OCI-LY1 (cell line): ENCODE measurements around the gene SAMD14.

Experiments used
- H2AFZ ChIP-seq: fragments of 200-600 bp; sonication (generic), shearing (Covaris generic); 2 replicates; pipeline ENCODE4 v1.6.0; 2014; ENCODE audit warnings: antibody characterized with exemption, mild to moderate bottlenecking, low read length
- H3F3A ChIP-seq: fragments of 200-600 bp; sonication (generic), shearing (Covaris generic); 2 replicates; pipeline ENCODE4 v1.6.0; 2014; ENCODE audit warnings: mild to moderate bottlenecking, antibody characterized with exemption, low read length, moderate library complexity; ENCODE audit not compliant: insufficient read depth
- H3K27ac ChIP-seq: fragments of 200-600 bp; sonication (generic); 2 replicates; pipeline ENCODE4 v1.5.1; 2014; ENCODE audit warnings: low read length, mixed run types, mild to moderate bottlenecking, low read depth; ENCODE audit not compliant: poor library complexity, severe bottlenecking
- H3K27me3 ChIP-seq: fragments of 200-600 bp; sonication (generic); 2 replicates; pipeline ENCODE4 v1.6.0; 2014; ENCODE audit warnings: antibody characterized with exemption, mild to moderate bottlenecking, low read length, moderate library complexity; ENCODE audit not compliant: insufficient read depth
- H3K36me3 ChIP-seq: fragments of 200-600 bp; sonication (generic); 2 replicates; pipeline ENCODE4 v1.6.1; 2014; ENCODE audit warnings: mild to moderate bottlenecking, antibody characterized with exemption, low read length, moderate library complexity, mixed read lengths; ENCODE audit not compliant: insufficient read depth
- H3K4me1 ChIP-seq: fragments of 200-600 bp; sonication (generic); 2 replicates; pipeline ENCODE4 v1.5.1; 2014; ENCODE audit warnings: mild to moderate bottlenecking, low read length, moderate library complexity; ENCODE audit not compliant: insufficient read depth, severe bottlenecking
- H3K4me2 ChIP-seq: fragments of 200-600 bp; sonication (generic), shearing (Covaris generic); 2 replicates; pipeline ENCODE4 v1.6.1; 2014; ENCODE audit warnings: low read length
- H3K4me3 ChIP-seq: fragments of 200-600 bp; sonication (generic); 2 replicates; pipeline ENCODE4 v1.5.1; 2014; ENCODE audit warnings: low read length, low read depth, mild to moderate bottlenecking, mixed read lengths; ENCODE audit not compliant: poor library complexity, severe bottlenecking
- H3K79me2 ChIP-seq: fragments of 200-600 bp; shearing (Covaris generic); 2 replicates; pipeline ENCODE4 v1.6.1; 2016; ENCODE audit warnings: mixed run types, low read length, mixed read lengths; ENCODE audit not compliant: insufficient read depth
- H3K9ac ChIP-seq: fragments of 200-600 bp; sonication (generic), shearing (Covaris generic); 2 replicates; pipeline ENCODE4 v1.6.1; 2014; ENCODE audit warnings: mild to moderate bottlenecking, low read length, mixed read lengths
- H3K9me2 ChIP-seq: fragments of 200-600 bp; sonication (generic), shearing (Covaris generic); 2 replicates; pipeline ENCODE4 v1.6.1; 2014; ENCODE audit warnings: low read depth, mild to moderate bottlenecking, low read length, mixed read lengths
- H3K9me3 ChIP-seq: fragments of 200-600 bp; shearing (Covaris generic); 2 replicates; pipeline ENCODE4 v1.6.1; 2014; ENCODE audit warnings: low read length, mixed read lengths
- H4K20me1 ChIP-seq: fragments of 200-600 bp; sonication (generic), shearing (Covaris generic); 2 replicates; pipeline ENCODE4 v1.6.0; 2016; ENCODE audit warnings: mild to moderate bottlenecking, low read length; ENCODE audit not compliant: insufficient read depth
- CTCF ChIP-seq: fragments of 200-600 bp; sonication (generic), shearing (Covaris generic); IDR thresholded peaks from 2 replicates; pipeline ENCODE4 v1.5.1; 2017; ENCODE audit warnings: mild to moderate bottlenecking, antibody characterized with exemption, low read length, moderate library complexity, mixed read lengths
- EZH2 ChIP-seq: fragments of 200-600 bp; sonication (generic), shearing (Covaris generic); IDR thresholded peaks from 2 replicates; pipeline ENCODE4 v1.8.0; 2017; ENCODE audit warnings: borderline replicate concordance, mixed run types, mild to moderate bottlenecking, antibody characterized with exemption, low read length, moderate library complexity, mixed read lengths

Gene SAMD14

GRCh38 chr17:50129353-50129727 is 620 bp downstream of the SAMD14 start:
- 0 out of 2 replicates have a peak overlapping the region, but pooled peaks have one; percentile 9 for H3K4me2 ChIP-seq
- no peaks in the 10 kb centered on the region for H3K79me2 ChIP-seq
- no peaks in the 10 kb centered on the region for H3F3A ChIP-seq
- TF ChIP-seq EZH2 (no peak), CTCF (no peak)
- H3K36me3 ChIP-seq: peaks cover 5% of the 10 kb centered on the region
- no peaks in the 10 kb centered on the region for H3K9me3 ChIP-seq
- H3K4me3 ChIP-seq: no peak overlapping the region
- no peaks in the 10 kb centered on the region for H4K20me1 ChIP-seq
- H3K9me2 ChIP-seq: no peaks in the 10 kb centered on the region
- peaks cover 5% of the 10 kb centered on the region; the same call in 1 of the 2 replicates for H3K27me3 ChIP-seq
- H2AFZ ChIP-seq: no peak overlapping the region
- H3K4me1 ChIP-seq: peaks cover 3% of the 10 kb centered on the region
- H3K27ac ChIP-seq: no peak overlapping the region
- no peak overlapping the region for H3K9ac ChIP-seq

GRCh38 chr17:50128441-50129352 is 1.3 kb downstream of the SAMD14 start:
- no peaks in the 10 kb centered on the region for H3K9me3 ChIP-seq
- no peak overlapping the region for H2AFZ ChIP-seq
- peaks cover 8% of the 10 kb centered on the region; the same call in 1 of the 2 replicates for H3K27me3 ChIP-seq
- no peak overlapping the region for H3K27ac ChIP-seq
- peaks cover 3% of the 10 kb centered on the region for H3K4me1 ChIP-seq
- no peaks in the 10 kb centered on the region for H4K20me1 ChIP-seq
- H3K4me3 ChIP-seq: no peak overlapping the region
- no peaks in the 10 kb centered on the region; the same call in 1 of the 2 replicates for H3K36me3 ChIP-seq
- TF ChIP-seq EZH2 (no peak), CTCF (no peak)
- H3K9ac ChIP-seq: no peak overlapping the region
- no peaks in the 10 kb centered on the region for H3K79me2 ChIP-seq
- no peaks in the 10 kb centered on the region for H3K9me2 ChIP-seq
- H3K4me2 ChIP-seq: no peak overlapping the region
- H3F3A ChIP-seq: no peaks in the 10 kb centered on the region

GRCh38 chr17:50127697-50128361 is 2.1 kb downstream of the SAMD14 start:
- Histone ChIP-seq H3K9ac (no peak overlapping the region), H3K27me3 (peaks cover 9% of the 10 kb centered on the region; the same call in 1 of the 2 replicates), H3K4me2 (no peak overlapping the region), H4K20me1 (no peaks in the 10 kb centered on the region), H3K27ac (no peak overlapping the region), H2AFZ (no peak overlapping the region), H3K79me2 (no peaks in the 10 kb centered on the region), H3K4me1 (peaks cover 3% of the 10 kb centered on the region), H3F3A (no peaks in the 10 kb centered on the region), H3K9me3 (no peaks in the 10 kb centered on the region), H3K9me2 (no peaks in the 10 kb centered on the region), H3K36me3 (no peaks in the 10 kb centered on the region; the same call in 1 of the 2 replicates), H3K4me3 (no peak overlapping the region)
- TF ChIP-seq CTCF (no peak), EZH2 (no peak)
